Measurements from ENCODE around the gene GOLGA5.
"Not testable (repeated sequence)": the region's sequence is repeated elsewhere in the genome, so short reads cannot be mapped to it uniquely, and the experiment has no call there.

GOLGA5 gene

GRCh38 chr14:92780444-92781232, 13.5 kb upstream of the GOLGA5 start:
- DNase-seq (ENCODE audit: low read depth): no peak

GRCh38 chr14:92781350-92781749, 12.8 kb upstream of the GOLGA5 start:
- DNase-seq (ENCODE audit: low read depth): no peak

DNA sequence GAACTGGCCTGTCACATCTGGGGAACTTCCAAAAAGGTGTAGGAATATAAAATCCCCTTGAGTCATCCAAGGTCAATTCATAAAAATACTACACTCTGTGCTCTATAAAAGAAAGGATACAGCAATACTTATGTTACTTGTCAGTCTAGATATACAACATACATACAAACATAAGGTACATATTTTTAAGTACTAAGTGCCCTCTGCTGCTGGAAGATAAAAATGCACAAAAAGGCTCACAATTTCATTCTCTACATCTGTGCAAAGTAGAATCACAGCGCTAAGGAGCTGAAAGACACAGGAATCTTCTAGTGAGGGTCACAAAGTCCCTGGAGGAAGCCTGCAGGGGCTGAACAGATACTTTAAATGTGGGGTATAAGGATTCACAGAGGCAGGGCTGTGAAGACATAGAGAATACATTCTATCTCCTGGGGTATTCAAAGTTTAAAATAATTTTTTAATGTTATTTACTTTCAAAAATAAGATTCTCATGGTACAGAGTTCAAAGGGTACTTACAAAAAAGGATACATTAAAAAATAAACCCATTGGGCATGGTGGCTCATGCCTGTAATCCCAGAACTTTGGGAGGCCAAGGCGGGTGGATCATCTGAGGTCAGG, 10.2 kb upstream of the GOLGA5 start:
- DNase-seq (ENCODE audit: low read depth): no peak

GRCh38 chr14:92785667-92786426, 8.3 kb upstream of the GOLGA5 start:
- DNase-seq (ENCODE audit: low read depth): no peak

GRCh38 chr14:92786427-92786756, 7.7 kb upstream of the GOLGA5 start:
- no peak for DNase-seq (ENCODE audit: low read depth)

- DNase-seq (ENCODE audit: low read depth): no peak
Observed at GRCh38 chr14:92787554-92787953, 6.6 kb upstream of the GOLGA5 start.

GRCh38 chr14:92789457-92790089, 4.5 kb upstream of the GOLGA5 start:
- DNase-seq (ENCODE audit: low read depth): no peak

DNA sequence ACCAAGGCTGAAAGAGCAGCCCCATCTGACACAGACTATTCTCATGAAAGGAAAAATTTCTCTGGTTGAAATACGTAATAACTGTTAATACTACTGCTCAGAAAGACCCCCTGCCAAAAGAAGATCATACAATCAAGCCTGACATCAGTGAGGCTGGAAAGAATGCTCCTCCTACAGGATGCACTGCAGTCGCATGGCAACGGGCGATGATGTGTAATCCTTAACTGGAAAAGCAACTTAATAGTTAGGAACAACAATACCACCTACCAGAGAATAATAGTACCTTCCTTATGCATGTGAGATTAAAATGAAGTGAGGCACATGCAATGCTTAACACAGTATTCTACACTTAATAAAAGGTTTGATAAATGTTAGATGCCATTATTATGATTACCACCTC, 1.2 kb upstream of the GOLGA5 start:
- no peak for DNase-seq (ENCODE audit: low read depth)

DNA sequence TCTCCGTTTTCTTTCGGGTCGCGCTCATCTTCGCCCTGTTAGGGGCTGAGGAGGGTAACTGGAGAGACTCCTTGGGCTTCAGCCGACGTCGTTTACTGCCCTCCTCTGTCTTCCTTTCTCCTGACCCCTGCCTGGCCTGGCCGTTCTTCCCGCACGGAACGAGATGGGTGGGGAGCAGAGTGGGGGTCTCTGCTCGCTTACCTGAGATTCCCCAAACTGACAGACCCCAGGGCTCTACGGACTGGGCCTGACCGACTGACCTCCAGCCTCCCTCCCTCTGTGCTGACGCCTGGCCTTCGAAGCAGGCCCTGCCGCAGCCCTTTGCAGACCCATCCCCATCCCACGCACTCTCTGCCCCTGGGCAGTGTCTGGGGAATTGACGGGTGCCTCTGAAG, 439 bp downstream of the GOLGA5 start:
- DNase-seq (ENCODE audit: low read depth): no peak

GRCh38 chr14:92794961-92795360, 856 bp downstream of the GOLGA5 start:
- DNase-seq (ENCODE audit: low read depth): no peak

DNA sequence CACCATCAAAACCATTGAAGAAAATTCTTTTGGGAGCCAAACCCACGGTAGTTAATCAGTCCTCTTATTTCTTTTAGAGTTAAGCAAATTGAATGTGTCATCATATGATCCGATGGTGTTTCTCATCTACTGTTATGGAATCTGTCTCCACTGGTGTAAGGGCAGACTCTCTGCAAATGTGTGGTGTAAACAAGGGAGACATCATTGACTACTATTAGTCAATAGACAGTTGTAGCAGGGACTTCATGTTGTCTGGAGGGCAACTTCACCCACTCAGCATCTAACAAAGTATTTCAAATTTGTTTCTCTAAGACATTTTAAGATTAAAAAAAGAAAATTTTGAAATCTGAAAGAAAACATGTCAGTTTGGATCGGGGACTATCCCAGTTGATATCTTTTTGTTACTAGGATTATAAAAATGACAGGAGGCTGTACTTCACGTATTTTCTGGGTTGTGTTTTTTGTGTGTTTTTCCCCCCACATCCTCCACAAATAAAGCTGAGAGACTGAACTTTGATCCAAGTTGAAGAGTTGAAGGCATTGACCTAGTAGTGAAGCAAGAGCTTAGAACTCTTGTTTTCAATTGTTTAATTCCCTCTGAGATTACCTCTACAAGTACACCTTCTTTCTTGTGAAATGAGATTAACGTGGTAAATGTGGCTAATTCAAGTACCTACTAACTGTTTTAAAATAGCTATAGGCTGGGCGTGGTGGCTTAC, 4.0 kb downstream of the GOLGA5 start:
- no peak for DNase-seq (ENCODE audit: low read depth)

DNA sequence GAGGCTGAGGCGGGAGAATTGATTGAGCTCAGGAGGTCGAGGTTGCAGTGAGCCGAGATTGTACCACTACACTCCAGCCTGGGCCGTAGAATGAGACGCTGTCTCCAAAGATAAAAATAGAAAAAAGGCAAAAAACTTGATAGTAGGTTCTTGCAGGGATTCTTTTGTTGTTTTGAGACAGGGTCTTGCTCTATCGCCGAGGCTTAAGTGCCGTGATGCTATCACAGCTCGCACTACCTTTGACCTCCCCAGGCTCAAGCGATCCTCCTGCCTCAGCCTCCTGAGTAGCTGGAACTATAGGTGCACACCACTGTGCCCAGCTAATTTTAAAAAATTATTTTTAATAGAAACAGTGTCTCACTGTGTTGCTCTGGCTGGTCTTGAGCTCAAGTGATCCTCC, 4.7 kb downstream of the GOLGA5 start:
- DNase-seq (ENCODE audit: low read depth): no peak

DNA sequence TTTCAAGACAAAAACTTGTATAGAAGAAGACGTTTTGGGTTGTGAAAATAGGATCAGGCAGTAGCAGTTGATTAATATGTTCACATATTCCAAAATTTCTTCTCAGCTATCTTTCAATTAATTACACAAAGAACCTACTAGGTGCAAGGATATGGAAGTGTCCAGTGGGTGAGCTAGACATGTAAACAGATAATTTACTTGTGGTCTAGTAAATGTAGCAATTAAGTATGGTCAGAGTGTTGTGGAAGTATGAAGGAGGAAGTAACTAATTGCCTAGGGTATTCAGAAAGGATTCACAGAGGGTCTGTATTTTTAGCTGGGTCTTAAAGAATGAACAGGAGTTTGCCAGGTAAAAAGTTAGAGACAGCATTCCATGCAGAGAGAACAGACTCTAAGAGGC, 5.9 kb downstream of the GOLGA5 start:
- no peak for DNase-seq (ENCODE audit: low read depth)

- DNase-seq (ENCODE audit: low read depth): no peak
Observed at GRCh38 chr14:92800525-92800924, 6.4 kb downstream of the GOLGA5 start.

- no peak for DNase-seq (ENCODE audit: low read depth)
Observed at GRCh38 chr14:92801917-92802316, 7.8 kb downstream of the GOLGA5 start.

DNA sequence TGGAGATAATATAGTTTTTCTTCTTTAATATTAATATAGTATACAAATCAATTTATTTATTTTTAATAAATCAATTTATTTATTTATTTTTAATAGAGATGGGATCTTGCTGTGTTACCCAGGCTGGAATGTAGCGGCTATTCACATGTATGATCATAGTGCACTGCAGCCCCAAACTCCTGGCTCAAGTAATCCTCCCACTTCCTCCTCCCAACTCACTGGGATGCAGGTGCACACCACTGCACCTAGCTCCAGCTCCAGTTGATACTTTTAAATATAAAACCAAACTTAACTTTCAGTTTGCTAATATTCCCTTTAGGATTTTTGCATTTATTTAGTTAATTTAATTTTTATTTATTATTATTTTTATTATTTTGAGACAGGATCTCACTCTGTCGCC, 8.6 kb downstream of the GOLGA5 start:
- no peak for DNase-seq (ENCODE audit: low read depth)

- DNase-seq (ENCODE audit: low read depth): no peak
Observed at GRCh38 chr14:92813201-92813600, 19.1 kb downstream of the GOLGA5 start.

DNA sequence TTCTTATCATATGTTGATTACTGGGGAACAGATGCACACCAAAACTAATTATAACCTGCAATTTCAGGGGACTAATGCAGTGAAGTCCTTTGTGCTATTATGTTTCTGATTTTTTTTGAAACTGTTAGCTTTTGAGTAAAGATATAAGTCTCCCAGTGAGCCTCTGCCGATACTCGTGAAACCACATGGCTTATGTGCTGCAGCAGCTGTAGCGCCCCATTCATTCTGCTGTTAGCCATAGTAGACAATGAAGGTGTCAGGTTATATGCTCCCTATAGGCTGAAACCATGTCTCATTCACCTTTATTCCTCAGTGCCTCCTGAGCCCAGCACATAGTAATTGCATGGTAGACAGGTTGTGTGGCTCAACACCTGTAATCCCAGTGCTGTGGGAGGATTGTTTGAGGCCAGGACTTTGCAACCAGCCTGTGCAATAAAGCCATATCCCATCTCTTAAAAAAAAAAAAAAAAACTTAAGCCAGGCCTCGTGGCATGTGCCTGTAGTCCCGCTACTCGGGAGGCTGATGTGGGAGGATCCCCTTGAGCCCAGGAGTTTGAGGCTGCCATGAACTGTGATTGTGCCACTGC, 25.0 kb downstream of the GOLGA5 start:
- DNase-seq (ENCODE audit: low read depth): no peak

DNA sequence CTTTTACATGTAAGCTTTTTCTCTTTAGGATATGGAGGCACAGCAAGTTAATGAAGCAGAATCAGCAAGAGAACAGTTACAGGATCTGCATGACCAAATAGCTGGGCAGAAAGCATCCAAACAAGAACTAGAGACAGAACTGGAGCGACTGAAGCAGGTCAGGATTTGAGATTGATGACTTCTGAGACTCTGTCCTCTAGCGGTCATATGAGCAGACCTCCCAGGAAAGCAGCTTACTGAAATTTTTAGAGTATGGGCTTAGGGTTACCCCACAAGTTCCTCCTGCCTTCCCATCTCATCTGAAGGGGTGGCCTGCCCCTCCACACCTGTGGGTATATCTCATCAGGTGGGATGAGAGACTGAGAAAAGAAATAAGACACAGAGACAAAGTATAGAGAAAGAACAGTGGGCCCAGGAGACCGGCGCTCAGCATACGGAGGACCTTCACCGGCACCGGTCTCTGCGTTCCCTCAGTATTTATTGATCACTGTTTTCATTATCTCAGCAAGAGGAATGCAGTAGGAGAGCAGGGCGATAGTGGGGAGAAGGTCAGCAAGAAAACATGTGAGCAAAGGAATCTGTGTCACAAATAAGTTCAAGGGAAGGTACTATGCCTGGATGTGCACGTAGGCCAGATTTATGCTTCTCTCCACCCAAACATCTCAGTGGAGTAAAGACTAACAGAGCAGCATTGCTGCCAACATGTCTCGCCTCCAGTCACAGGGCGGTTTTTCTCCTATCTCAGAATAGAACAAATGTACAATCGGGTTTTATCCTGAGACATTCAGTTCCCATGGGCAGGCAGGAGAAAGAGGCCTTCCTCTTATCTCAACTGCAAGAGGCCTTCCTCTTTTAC, 25.8 kb downstream of the GOLGA5 start:
- not testable (repeated sequence) for DNase-seq (ENCODE audit: low read depth)

DNA sequence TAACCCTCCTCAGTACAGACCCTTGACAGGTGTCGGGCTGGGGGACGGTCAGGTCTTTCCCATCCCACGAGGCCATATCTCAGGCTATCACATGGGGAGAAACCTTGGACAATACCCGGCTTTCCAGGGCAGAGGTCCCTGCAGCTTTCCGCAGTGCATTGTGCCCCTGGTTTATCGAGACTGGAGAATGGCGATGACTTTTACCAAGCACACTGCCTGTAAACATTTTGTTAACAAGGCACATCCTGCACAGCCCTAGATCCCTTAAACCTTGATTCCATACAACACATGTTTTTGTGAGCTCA, 26.4 kb downstream of the GOLGA5 start:
- DNase-seq (ENCODE audit: low read depth): not testable (repeated sequence)

GRCh38 chr14:92830902-92831301, 36.8 kb downstream of the GOLGA5 start:
- no peak for DNase-seq (ENCODE audit: low read depth)
